HUES6 (cell line): ENCODE data around the gene CALR.
"Not testable (repeated sequence)": the region's sequence is repeated elsewhere in the genome, so short reads cannot be mapped to it uniquely, and the experiment has no call there.

Experiments
- H3K27ac ChIP-seq: 2 replicates; pipeline ENCODE4 v1.7.0; 2013; ENCODE audit warnings: low read depth, mild to moderate bottlenecking, low read length, inconsistent platforms
- H3K27me3 ChIP-seq: 2 replicates; pipeline ENCODE4 v1.6.1; 2013; ENCODE audit warnings: low read length; ENCODE audit not compliant: control insufficient read depth, insufficient read depth
- H3K36me3 ChIP-seq: 2 replicates; pipeline ENCODE4 v1.6.1; 2013; ENCODE audit warnings: low read length; ENCODE audit not compliant: control insufficient read depth, insufficient read depth
- H3K4me1 ChIP-seq: 2 replicates; pipeline ENCODE4 v1.6.1; 2013; ENCODE audit warnings: low read length; ENCODE audit not compliant: control insufficient read depth, insufficient read depth
- H3K4me3 ChIP-seq: 2 replicates; pipeline ENCODE4 v1.5.1; 2013; ENCODE audit warnings: low read depth, low read length
- H3K9ac ChIP-seq: one replicate; pipeline ENCODE4 v1.6.1; 2013; ENCODE audit warnings: mild to moderate bottlenecking, low read length
- H3K9me3 ChIP-seq: 2 replicates; pipeline ENCODE4 v1.6.1; 2013; ENCODE audit warnings: low read depth, low read length; ENCODE audit not compliant: control insufficient read depth, insufficient read depth

The CALR gene

GRCh38 chr19:12913851-12914690 lies 24.3 kb upstream of the CALR start:
- Histone ChIP-seq H3K4me1 (peaks cover 21% of the 10 kb centered on the region), H3K4me3 (no peak overlapping the region), H3K36me3 (no peaks in the 10 kb centered on the region), H3K27me3 (peaks cover 9% of the 10 kb centered on the region), H3K9me3 (no peaks in the 10 kb centered on the region), H3K9ac (peak overlapping the region; percentile 16), H3K27ac (peak overlapping the region; percentile 39; the same call in 1 of the 2 replicates)

GRCh38 chr19:12915860-12916259 lies 22.5 kb upstream of the CALR start:
- not testable (repeated sequence) for H3K4me3 ChIP-seq, H3K9ac ChIP-seq, H3K27ac ChIP-seq, H3K9me3 ChIP-seq, H3K27me3 ChIP-seq, H3K36me3 ChIP-seq
- H3K4me1 ChIP-seq: peaks cover 21% of the 10 kb centered on the region

GRCh38 chr19:12918253-12918652 lies 20.2 kb upstream of the CALR start:
- Histone ChIP-seq H3K27ac (no peak overlapping the region), H3K27me3 (peaks cover 9% of the 10 kb centered on the region), H3K4me3 (no peak overlapping the region), H3K4me1 (peaks cover 10% of the 10 kb centered on the region), H3K9ac (no peak overlapping the region), H3K9me3 (no peaks in the 10 kb centered on the region), H3K36me3 (peaks cover 10% of the 10 kb centered on the region)

GRCh38 chr19:12921047-12921446 lies 17.4 kb upstream of the CALR start:
- Histone ChIP-seq H3K27ac (no peak overlapping the region), H3K27me3 (peaks cover 9% of the 10 kb centered on the region), H3K4me1 (no peaks in the 10 kb centered on the region), H3K4me3 (no peak overlapping the region), H3K9me3 (no peaks in the 10 kb centered on the region), H3K9ac (no peak overlapping the region), H3K36me3 (peaks cover 34% of the 10 kb centered on the region)

GRCh38 chr19:12922959-12923358 lies 15.4 kb upstream of the CALR start:
- Histone ChIP-seq H3K9ac (no peak overlapping the region), H3K4me1 (no peaks in the 10 kb centered on the region), H3K36me3 (peaks cover 49% of the 10 kb centered on the region), H3K4me3 (no peak overlapping the region), H3K27me3 (peaks cover 9% of the 10 kb centered on the region), H3K9me3 (no peaks in the 10 kb centered on the region), H3K27ac (no peak overlapping the region)

- Histone ChIP-seq H3K36me3 (peaks cover 67% of the 10 kb centered on the region), H3K9ac (no peak overlapping the region), H3K27me3 (no peaks in the 10 kb centered on the region), H3K9me3 (no peaks in the 10 kb centered on the region), H3K27ac (no peak overlapping the region), H3K4me3 (no peak overlapping the region), H3K4me1 (no peaks in the 10 kb centered on the region)
These were observed 13.6 kb upstream of the CALR start for GRCh38 chr19:12924621-12925310.

- Histone ChIP-seq H3K9ac (no peak overlapping the region), H3K4me3 (no peak overlapping the region), H3K36me3 (peaks cover 55% of the 10 kb centered on the region)
These were observed 8.3 kb upstream of the CALR start for GRCh38 chr19:12930002-12930645.

GRCh38 chr19:12932392-12933286 lies 5.8 kb upstream of the CALR start:
- Histone ChIP-seq H3K36me3 (peaks cover 35% of the 10 kb centered on the region), H3K9me3 (no peaks in the 10 kb centered on the region), H3K4me3 (peak overlapping the region; percentile 96), H3K4me1 (peaks cover 16% of the 10 kb centered on the region), H3K27me3 (no peaks in the 10 kb centered on the region), H3K9ac (peak overlapping the region; percentile 91), H3K27ac (peak overlapping the region; percentile 31; the same call in 1 of the 2 replicates)

More at GRCh38 chr19:12930002-12930645, 8.3 kb upstream of the CALR start:
- Histone ChIP-seq H3K27ac (no peak overlapping the region), H3K9me3 (no peaks in the 10 kb centered on the region), H3K27me3 (no peaks in the 10 kb centered on the region), H3K4me1 (0 out of 2 replicates have a peak, but pooled peaks cover 6% of the 10 kb centered on the region)

GRCh38 chr19:12933287-12934072 lies 4.9 kb upstream of the CALR start, which contains the start of gene FARSA:
Gene FARSA (minus strand): TSS chr19:12933711. CDS start chr19:12933696, 15 bp downstream.
- Histone ChIP-seq H3K4me1 (peaks cover 20% of the 10 kb centered on the region), H3K4me3 (peak within 1 kb of the TSS; percentile 96), H3K9me3 (no peaks in the 10 kb centered on the region), H3K27ac (peak within 1 kb of the TSS; percentile 31; the same call in 1 of the 2 replicates), H3K9ac (peak within 1 kb of the TSS; percentile 91), H3K36me3 (peaks cover 29% of the 10 kb centered on the region), H3K27me3 (no peaks in the 10 kb centered on the region)

- Histone ChIP-seq H3K4me3 (no peak overlapping the region), H3K9me3 (no peaks in the 10 kb centered on the region), H3K9ac (no peak overlapping the region), H3K27me3 (no peaks in the 10 kb centered on the region), H3K4me1 (peaks cover 24% of the 10 kb centered on the region), H3K27ac (no peak overlapping the region), H3K36me3 (peaks cover 26% of the 10 kb centered on the region)
These were observed 3.3 kb upstream of the CALR start for GRCh38 chr19:12935071-12935470.
